Measurements from ENCODE around the gene SCAMP2.

Gene SCAMP2

DNA sequence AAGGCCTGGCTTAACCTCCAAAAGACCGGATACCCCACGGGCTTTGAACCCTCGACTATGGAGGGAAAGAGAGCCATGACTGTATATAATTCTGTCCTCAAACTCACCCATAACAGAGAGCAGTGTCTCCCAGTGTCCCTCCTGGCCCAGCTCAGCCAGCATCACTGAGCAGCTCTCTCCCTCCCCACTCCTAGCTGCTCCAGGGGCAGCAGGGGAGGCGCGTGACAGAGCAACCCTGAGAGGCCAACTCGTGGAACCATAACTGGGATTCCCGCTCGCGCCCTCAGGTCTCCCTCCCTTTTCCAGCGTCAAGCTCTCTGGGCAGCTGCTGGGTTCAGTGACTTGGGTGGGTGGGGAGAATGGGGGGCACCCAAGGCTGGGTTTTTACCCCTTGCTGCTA lies 47.3 kb downstream of the SCAMP2 start:
- no peaks in the 10 kb centered on the region for H3K4me1 ChIP-seq (ENCODE audit: low read depth, poor library complexity, severe bottlenecking)
- H3K27me3 ChIP-seq (ENCODE audit: insufficient read depth, low read depth): peaks cover 67% of the 10 kb centered on the region
- H3K79me2 ChIP-seq (ENCODE audit: insufficient read depth, low read depth): no peaks in the 10 kb centered on the region
- no peak overlapping the region for H3K4me3 ChIP-seq (IDR thresholded peaks at IDR 0.05; ENCODE audit: insufficient read depth, low read depth, low read length)
- no peak overlapping the region for H3K4me2 ChIP-seq
- H3K9ac ChIP-seq: no peak overlapping the region
- no peaks in the 10 kb centered on the region for H3K36me3 ChIP-seq (ENCODE audit: insufficient read depth)
- no peak overlapping the region for H3K27ac ChIP-seq
- TF ChIP-seq, protein P1, sequence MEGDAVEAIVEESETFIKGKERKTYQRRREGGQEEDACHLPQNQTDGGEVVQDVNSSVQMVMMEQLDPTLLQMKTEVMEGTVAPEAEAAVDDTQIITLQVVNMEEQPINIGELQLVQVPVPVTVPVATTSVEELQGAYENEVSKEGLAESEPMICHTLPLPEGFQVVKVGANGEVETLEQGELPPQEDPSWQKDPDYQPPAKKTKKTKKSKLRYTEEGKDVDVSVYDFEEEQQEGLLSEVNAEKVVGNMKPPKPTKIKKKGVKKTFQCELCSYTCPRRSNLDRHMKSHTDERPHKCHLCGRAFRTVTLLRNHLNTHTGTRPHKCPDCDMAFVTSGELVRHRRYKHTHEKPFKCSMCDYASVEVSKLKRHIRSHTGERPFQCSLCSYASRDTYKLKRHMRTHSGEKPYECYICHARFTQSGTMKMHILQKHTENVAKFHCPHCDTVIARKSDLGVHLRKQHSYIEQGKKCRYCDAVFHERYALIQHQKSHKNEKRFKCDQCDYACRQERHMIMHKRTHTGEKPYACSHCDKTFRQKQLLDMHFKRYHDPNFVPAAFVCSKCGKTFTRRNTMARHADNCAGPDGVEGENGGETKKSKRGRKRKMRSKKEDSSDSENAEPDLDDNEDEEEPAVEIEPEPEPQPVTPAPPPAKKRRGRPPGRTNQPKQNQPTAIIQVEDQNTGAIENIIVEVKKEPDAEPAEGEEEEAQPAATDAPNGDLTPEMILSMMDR (conservative IDR thresholded peaks at IDR 0.05; ENCODE audit: low read depth, low read length): no peak
- H4K20me1 ChIP-seq (ENCODE audit: insufficient read depth): no peaks in the 10 kb centered on the region
- H2AFZ ChIP-seq (ENCODE audit: low read depth): no peak overlapping the region

DNA sequence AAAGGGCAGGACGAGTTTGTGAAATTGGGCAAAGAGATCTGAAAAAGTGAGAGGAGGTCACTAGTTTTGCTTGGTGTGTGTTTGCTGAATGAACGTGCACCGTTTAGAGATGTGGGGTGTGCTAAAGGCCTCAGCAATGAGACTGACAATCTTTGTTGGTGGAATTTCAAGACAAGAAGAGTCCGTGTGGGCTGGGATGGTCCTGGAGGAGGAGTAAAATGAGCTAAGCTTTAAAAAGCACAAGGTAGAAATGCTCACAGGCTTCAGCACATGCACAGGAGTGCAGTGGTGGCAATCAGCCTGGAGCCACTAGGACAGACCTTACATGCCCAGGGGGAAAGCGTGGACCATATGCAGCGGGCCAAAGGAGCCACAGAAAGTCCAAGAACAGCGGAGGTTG lies 48.2 kb downstream of the SCAMP2 start:
- Histone ChIP-seq H3K9ac (no peak overlapping the region), H3K79me2 (ENCODE audit: insufficient read depth, low read depth) (no peaks in the 10 kb centered on the region), H4K20me1 (ENCODE audit: insufficient read depth) (no peaks in the 10 kb centered on the region), H3K4me1 (ENCODE audit: low read depth, poor library complexity, severe bottlenecking) (no peaks in the 10 kb centered on the region), H3K27me3 (ENCODE audit: insufficient read depth, low read depth) (peaks cover 75% of the 10 kb centered on the region), H3K4me3 (IDR thresholded peaks at IDR 0.05; ENCODE audit: insufficient read depth, low read depth, low read length) (no peak overlapping the region), H3K36me3 (ENCODE audit: insufficient read depth) (no peaks in the 10 kb centered on the region), H3K4me2 (no peak overlapping the region), H3K27ac (no peak overlapping the region), H2AFZ (ENCODE audit: low read depth) (no peak overlapping the region)
- TF ChIP-seq, protein P1 (conservative IDR thresholded peaks at IDR 0.05; ENCODE audit: low read depth, low read length): no peak

DNA sequence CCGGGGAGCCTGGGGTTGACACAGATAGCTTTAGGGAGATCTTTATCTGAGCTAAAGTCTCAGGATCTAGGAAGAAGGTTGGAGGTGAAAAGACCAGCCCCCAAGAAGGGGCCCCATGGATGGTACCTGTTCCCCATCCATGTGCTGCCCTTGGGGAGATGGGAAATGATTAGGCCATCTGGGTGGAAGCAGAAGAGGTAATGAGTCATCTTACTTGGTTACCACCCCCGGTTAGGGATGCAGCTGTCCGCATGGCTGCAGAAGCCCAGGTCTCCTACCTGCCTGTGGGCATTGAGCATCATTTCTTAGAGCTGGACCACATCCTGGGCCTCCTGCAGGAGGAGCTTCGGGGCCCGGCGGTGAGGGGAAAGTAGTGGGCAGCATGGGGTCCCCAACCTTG lies 49.8 kb downstream of the SCAMP2 start:
- H3K4me3 ChIP-seq (IDR thresholded peaks at IDR 0.05; ENCODE audit: insufficient read depth, low read depth, low read length): no peak overlapping the region
- no peak overlapping the region for H3K27ac ChIP-seq
- no peaks in the 10 kb centered on the region for H3K36me3 ChIP-seq (ENCODE audit: insufficient read depth)
- no peak overlapping the region for H3K9ac ChIP-seq
- no peaks in the 10 kb centered on the region for H4K20me1 ChIP-seq (ENCODE audit: insufficient read depth)
- no peak overlapping the region for H3K4me2 ChIP-seq
- no peaks in the 10 kb centered on the region for H3K79me2 ChIP-seq (ENCODE audit: insufficient read depth, low read depth)
- no peaks in the 10 kb centered on the region for H3K4me1 ChIP-seq (ENCODE audit: low read depth, poor library complexity, severe bottlenecking)
- H3K27me3 ChIP-seq (ENCODE audit: insufficient read depth, low read depth): peaks cover 79% of the 10 kb centered on the region
- TF ChIP-seq, protein P1 (conservative IDR thresholded peaks at IDR 0.05; ENCODE audit: low read depth, low read length): no peak
- H2AFZ ChIP-seq (ENCODE audit: low read depth): no peak overlapping the region

DNA sequence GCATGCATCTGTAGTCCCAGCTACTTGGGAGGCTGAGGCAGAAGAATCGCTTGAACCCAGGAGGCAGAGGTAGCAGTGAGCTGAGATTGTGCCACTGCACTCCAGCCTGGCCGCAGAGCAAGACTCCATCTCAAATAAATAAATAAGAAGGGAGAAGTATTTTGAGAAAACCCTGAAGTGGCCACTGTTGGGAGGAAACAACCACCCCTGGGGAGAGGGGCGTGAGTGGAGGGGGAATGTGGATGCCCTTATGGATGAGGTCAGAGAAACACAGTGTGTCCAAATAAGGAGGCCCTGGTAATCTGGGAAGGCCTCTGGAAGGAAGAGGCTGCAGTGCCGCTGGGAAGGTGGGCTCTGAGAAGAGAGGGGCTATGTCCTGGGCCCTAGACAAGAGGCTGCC lies 50.9 kb downstream of the SCAMP2 start:
- TF ChIP-seq, protein P1 (conservative IDR thresholded peaks at IDR 0.05; ENCODE audit: low read depth, low read length): no peak
- Histone ChIP-seq H3K4me1 (ENCODE audit: low read depth, poor library complexity, severe bottlenecking) (no peaks in the 10 kb centered on the region), H3K36me3 (ENCODE audit: insufficient read depth) (no peaks in the 10 kb centered on the region), H3K4me2 (no peak overlapping the region), H2AFZ (ENCODE audit: low read depth) (no peak overlapping the region), H3K79me2 (ENCODE audit: insufficient read depth, low read depth) (no peaks in the 10 kb centered on the region), H3K27me3 (ENCODE audit: insufficient read depth, low read depth) (peaks cover 79% of the 10 kb centered on the region), H3K27ac (no peak overlapping the region), H3K9ac (no peak overlapping the region), H4K20me1 (ENCODE audit: insufficient read depth) (no peaks in the 10 kb centered on the region), H3K4me3 (IDR thresholded peaks at IDR 0.05; ENCODE audit: insufficient read depth, low read depth, low read length) (no peak overlapping the region)

DNA sequence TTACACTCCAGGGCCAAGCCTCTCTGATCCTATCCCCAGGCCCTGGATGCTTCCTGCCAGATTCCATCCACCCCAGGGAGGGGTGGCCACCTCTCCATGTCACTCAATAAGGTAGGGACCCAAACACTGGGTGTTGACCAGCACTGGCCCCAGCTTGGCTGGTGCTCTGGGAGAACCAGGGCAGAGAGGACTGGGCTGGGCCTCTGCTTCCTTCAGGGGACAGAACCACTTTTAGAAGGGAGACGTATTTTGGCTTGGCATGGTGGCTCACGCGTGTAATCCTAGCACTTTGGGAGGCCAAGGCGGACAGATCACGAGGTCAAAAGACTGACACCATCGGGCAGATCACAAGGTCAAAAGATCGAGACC lies 51.4 kb downstream of the SCAMP2 start:
- Histone ChIP-seq H2AFZ (ENCODE audit: low read depth) (no peak overlapping the region), H3K27me3 (ENCODE audit: insufficient read depth, low read depth) (peaks cover 79% of the 10 kb centered on the region), H3K79me2 (ENCODE audit: insufficient read depth, low read depth) (no peaks in the 10 kb centered on the region), H3K4me2 (no peak overlapping the region), H3K4me1 (ENCODE audit: low read depth, poor library complexity, severe bottlenecking) (no peaks in the 10 kb centered on the region), H3K4me3 (IDR thresholded peaks at IDR 0.05; ENCODE audit: insufficient read depth, low read depth, low read length) (no peak overlapping the region), H3K27ac (no peak overlapping the region), H3K36me3 (ENCODE audit: insufficient read depth) (no peaks in the 10 kb centered on the region), H4K20me1 (ENCODE audit: insufficient read depth) (no peaks in the 10 kb centered on the region), H3K9ac (no peak overlapping the region)
- TF ChIP-seq, protein P1 (conservative IDR thresholded peaks at IDR 0.05; ENCODE audit: low read depth, low read length): no peak
